Measurements from ENCODE around the gene TOM1L1.

DNA sequence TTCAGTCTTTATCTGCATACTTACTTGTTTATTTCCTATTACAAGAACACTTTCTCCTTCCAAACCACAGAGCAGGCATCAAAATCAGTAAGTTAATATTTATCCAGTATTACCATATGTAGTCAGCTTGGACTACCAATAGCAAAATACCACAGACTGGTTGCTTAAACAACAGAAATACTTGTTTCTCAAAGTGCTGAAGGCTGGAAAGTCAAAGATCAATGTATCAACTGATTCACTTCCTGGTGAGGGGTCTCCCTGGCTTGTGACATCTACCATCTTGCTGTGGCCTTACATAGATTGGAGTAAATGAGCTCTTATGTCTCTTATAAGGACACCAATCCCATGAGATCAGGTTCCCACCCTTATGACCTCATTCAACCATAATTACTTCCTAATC is 70.5 kb downstream of the TOM1L1 start:
- no peak for TF ChIP-seq CTCF (IDR thresholded peaks at IDR 0.05)
- no peak for TF ChIP-seq POLR2AphosphoS5 (IDR thresholded peaks at IDR 0.05; ENCODE audit: insufficient read depth in 1 of 2, low read depth in 1 of 2)
- no peak for TF ChIP-seq POLR2A (IDR thresholded peaks at IDR 0.05)

Measured in vagina (tissue), 2 donors.